GM19025 (cell line): ENCODE measurements around the gene TNFAIP8L3.

Experiments used
- ATAC-seq: cut with Tn5 transposase; IDR thresholded peaks from one replicate; pipeline ENCODE4 v1.9.1; 2021; ENCODE audit warnings: mild to moderate bottlenecking, low read depth, moderate library complexity; ENCODE audit not compliant: unreplicated experiment

TNFAIP8L3 gene

DNA sequence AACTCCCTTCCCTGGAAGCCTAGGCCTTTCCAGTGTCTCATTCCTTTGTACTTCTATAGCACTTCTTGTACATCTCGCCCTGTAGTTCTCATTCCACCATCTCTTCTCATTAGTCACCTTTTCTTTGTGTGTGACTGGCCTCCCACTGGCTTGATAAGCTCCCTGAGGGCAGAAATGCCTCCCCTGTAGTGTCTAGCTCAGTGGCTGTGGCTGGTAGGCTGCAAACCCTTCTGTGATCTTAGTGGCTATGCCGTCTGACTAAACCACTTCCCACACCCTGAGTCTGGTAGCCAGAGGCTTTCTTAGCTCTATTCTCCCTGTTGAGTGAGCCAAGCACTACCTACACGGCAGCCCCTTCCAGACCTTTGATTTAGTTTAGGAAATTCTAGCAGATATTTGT lies 24.4 kb upstream of the TNFAIP8L3 start:
- no peak for ATAC-seq

GRCh38 chr15:51117270-51117669 lies 22.6 kb upstream of the TNFAIP8L3 start:
- ATAC-seq: no peak

- ATAC-seq: no peak
Observed at GRCh38 chr15:51114437-51115119, 19.9 kb upstream of the TNFAIP8L3 start.

GRCh38 chr15:51112078-51112477 lies 17.4 kb upstream of the TNFAIP8L3 start:
- ATAC-seq: no peak

DNA sequence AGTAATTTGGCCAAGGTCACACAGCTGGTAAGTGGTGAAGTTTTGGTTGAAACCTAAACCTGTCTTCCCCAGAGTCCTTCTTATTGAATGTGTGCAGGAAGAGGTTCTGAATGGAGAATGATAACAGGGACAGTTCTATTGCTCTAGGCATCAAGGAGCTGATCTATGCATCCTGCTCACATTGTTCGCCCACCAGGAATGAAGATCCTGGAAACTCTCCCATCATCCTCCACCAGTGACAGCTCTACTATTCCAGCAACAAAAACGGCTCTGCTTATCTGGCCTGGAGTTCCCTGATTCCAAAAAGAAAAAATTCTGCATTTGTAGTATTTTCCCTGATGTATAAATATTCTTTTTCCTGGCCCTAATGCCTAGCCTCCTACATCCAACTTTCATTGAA lies 16.4 kb upstream of the TNFAIP8L3 start:
- ATAC-seq: no peak

DNA sequence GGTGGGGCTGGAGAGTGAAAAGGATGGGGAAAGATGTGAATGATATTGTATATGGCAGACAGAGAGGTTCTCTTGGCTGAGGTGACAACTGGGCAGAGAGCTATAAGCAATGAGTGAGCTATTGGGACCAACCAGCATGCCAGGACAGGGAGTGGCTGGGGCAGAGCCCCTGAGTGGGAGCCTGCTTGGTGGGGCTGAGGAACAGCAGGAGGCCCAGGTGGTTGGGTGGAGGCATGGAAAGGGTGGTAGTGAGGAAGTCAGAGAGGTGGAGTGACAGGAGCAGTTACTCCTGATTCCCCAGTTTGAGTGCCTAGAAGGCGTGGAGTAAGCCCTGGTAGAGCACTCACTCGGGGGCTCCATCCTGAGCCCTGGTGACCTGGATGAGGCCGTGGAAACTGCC lies 15.5 kb upstream of the TNFAIP8L3 start:
- ATAC-seq: no peak

DNA sequence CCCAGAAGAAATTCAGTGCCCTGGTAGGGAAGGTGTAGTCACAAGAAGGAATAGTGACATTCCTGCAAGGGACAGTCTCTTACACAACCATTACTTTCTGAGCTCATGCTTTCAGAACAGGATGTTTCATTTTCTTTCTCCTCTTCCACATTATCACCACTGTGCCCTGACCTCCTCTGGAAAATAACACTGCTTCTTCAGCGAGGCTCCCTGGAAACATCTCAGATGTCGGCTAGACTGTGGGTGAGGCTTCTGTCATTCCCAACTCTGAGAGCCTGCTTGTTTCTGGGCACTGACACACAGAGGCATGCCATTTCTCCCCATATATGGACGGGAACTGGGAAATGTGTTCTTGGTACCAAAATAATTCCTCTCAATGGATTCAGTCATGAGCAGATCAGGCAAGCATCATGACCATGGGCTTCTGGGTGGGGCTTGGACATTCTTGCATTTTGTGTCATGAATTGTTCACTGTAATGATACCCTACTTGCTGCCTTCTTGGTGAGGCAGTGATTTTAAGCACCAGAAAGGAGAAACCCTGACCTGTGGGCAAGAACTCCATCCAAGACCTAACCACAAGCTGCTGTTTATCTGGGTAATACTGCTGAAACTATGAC lies 14.3 kb upstream of the TNFAIP8L3 start:
- ATAC-seq: no peak

DNA sequence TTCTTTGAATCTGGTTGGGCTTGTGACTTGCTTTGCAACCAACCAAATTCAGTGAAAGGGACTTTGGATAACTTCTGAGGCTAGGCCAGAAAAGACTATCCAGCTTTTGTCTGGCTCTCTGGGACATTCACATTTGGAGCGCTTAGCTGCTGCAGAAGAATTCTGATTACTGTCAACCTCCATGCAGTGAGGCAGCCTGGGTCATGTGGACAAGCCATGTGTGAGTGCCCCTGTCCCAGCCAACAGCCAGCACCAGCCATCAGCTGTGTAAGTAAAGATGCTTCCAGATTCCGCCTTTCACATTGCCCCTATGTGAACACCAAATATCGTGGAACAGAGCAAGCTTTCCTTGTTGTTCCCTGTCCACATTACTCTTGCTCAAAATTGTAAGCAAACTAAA lies 12.9 kb upstream of the TNFAIP8L3 start:
- no peak for ATAC-seq

DNA sequence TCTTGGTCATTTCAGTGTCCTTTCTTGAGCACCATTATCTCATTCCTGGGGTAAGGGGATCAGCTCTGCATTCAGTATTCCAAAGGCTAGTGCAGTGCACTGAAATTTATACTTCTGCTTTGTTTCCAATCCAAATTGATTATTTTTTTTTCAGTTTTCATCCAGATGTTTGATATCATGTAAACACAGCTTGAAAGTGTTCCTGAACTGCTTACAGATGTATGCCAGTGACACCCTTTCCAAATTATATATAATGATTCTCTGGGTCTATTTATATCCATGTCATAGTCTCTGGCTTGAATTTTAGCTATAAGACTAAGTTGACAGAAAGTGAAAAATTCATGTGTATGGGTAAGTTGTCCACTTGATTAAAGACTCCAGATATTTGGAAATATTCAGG lies 11.8 kb upstream of the TNFAIP8L3 start:
- no peak for ATAC-seq

- ATAC-seq: no peak
Observed at GRCh38 chr15:51105430-51106016, 10.8 kb upstream of the TNFAIP8L3 start.

DNA sequence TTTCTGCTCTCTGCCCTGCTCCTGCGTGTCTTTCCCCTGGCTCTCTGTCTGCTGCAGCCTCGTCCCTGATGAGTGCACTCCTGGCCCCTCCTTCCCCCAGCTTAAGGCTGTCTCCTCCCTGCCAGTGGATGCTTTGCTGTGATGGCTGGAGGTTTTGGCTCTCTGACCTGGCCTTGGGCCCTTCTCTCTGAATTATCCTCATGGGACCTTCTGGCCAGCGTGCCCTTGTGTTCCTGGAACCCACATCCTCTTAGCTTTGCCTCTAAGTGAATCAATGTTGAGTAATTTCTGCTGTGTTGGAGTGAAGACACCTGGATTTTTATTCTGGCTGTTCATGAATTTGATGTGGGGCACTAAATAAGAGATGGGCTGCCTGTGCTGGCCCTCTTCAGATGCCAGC lies 9.8 kb upstream of the TNFAIP8L3 start:
- no peak for ATAC-seq

DNA sequence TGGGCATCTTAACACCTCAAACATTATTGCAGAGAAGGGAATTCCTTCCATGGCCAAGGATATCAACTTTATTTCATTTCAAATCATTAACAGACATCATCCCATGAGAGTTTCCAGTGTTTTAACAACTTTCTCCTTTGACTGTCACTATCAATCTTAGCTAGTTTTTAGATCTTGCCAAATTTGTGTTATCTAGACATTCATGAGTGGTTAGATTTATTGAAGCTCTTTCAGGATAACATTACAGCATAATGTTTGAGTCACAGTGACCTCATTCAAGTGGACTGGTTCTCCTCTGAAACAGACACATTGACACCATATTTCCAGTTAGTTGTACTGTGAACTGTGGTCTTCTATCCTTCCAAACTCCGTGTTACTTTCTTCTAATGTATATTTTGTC lies 8.6 kb upstream of the TNFAIP8L3 start:
- no peak for ATAC-seq

DNA sequence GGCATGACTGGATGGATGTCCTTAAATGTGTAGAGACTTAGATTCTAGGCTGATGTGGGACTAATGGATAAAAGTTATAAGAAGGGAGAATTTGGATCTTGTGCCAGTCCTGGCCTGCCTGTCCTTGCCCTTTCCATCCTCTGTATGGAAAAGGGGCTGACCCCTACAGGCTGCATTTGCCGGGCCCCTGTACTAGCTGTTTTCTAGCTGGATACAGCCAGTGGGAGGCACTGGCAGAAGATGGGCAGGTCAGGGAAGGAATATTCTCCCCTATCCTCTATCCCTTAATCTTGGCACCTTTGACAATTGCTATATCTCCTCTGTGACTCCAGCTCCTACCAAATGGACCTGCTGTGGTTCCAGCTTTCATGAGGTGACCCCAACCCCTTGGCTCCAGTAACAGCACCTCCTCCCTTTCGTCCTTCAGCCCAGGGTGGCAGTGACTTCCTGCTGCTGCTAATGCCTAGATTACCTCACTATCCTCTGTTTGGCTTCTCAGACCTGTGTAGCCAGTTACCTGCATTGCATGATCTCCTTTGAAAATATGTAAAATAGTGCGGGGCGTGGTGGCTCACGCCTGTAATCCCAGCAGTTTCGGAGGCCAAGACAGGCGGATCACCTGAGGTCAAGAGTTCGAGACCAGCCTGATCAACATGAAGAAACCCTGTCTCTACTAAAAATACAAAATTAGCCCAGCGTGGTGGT lies 6.2 kb upstream of the TNFAIP8L3 start:
- no peak for ATAC-seq

GRCh38 chr15:51099185-51099584 lies 4.5 kb upstream of the TNFAIP8L3 start:
- ATAC-seq: no peak

- no peak for ATAC-seq
Observed at GRCh38 chr15:51098331-51098619, 3.6 kb upstream of the TNFAIP8L3 start.

- no peak for ATAC-seq
Observed at GRCh38 chr15:51097553-51098330, 3.0 kb upstream of the TNFAIP8L3 start.

DNA sequence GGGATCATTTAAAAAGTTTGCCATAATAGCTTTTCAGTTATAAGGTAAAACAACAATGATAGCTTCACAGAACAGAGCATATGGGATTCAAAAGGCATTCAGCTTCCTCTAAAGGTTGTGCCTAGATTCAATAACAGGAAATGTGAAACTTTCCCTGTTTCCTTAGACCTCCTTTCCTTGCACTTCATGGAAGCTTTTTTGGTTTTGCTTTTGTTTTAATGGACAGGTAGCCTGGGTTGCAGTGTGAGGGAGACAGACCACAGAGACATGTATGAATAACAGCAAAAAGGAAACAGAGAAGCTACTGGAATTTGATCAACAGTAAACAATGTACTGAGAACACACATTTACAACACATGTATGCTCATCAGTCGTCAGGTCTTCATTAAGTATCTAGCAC lies 2.3 kb upstream of the TNFAIP8L3 start:
- no peak for ATAC-seq

GRCh38 chr15:51095681-51096331 lies 1.1 kb upstream of the TNFAIP8L3 start:
- no peak for ATAC-seq

GRCh38 chr15:51093839-51094605 lies 684 bp downstream of the TNFAIP8L3 start:
- ATAC-seq: no peak

GRCh38 chr15:51093488-51093838 lies 1.2 kb downstream of the TNFAIP8L3 start:
- no peak for ATAC-seq
